HG03457 (cell line): ENCODE data around the gene TCHP.
"Not testable (repeated sequence)": the region's sequence is repeated elsewhere in the genome, so short reads cannot be mapped to it uniquely, and the experiment has no call there.

Source experiments
- ATAC-seq: cut with Tn5 transposase; IDR thresholded peaks from one replicate; pipeline ENCODE4 v1.9.1; 2021; ENCODE audit warnings: moderate number of reproducible peaks; ENCODE audit not compliant: unreplicated experiment

The TCHP gene

GRCh38 chr12:109878749-109879148 is 21.3 kb upstream of the TCHP start:
- ATAC-seq = no peak

GRCh38 chr12:109879351-109880042 is 20.6 kb upstream of the TCHP start:
- no peak for ATAC-seq

GRCh38 chr12:109880043-109880931 is 19.8 kb upstream of the TCHP start, which contains the start of gene GLTP:
TSS of gene GLTP (minus strand) at chr12:109880541. CDS start at chr12:109880374, 167 bp downstream.
- peak; percentile 87 for ATAC-seq

- no peak for ATAC-seq
Observed at GRCh38 chr12:109880938-109881337, 19.1 kb upstream of the TCHP start.

GRCh38 chr12:109881752-109882151 is 18.3 kb upstream of the TCHP start:
- no peak for ATAC-seq

- ATAC-seq = no peak
Observed at GRCh38 chr12:109883461-109883860, 16.6 kb upstream of the TCHP start.

GRCh38 chr12:109885616-109886015 is 14.5 kb upstream of the TCHP start:
- no peak for ATAC-seq

- ATAC-seq = no peak
Observed at GRCh38 chr12:109888179-109889020, 11.7 kb upstream of the TCHP start.

- ATAC-seq = no peak
Observed at GRCh38 chr12:109890620-109891170, 9.4 kb upstream of the TCHP start.

- ATAC-seq = not testable (repeated sequence)
Observed at GRCh38 chr12:109891731-109892130, 8.3 kb upstream of the TCHP start.

- ATAC-seq = no peak
Observed at GRCh38 chr12:109892165-109892715, 7.8 kb upstream of the TCHP start.

GRCh38 chr12:109892748-109893147 is 7.3 kb upstream of the TCHP start:
- peak; percentile 56 for ATAC-seq

GRCh38 chr12:109893261-109893995 is 6.6 kb upstream of the TCHP start:
- ATAC-seq = no peak

GRCh38 chr12:109894939-109895338 is 5.1 kb upstream of the TCHP start:
- ATAC-seq = no peak

GRCh38 chr12:109896188-109896587 is 3.9 kb upstream of the TCHP start:
- ATAC-seq = no peak

- ATAC-seq = no peak
Observed at GRCh38 chr12:109897029-109897428, 3.0 kb upstream of the TCHP start.

- ATAC-seq = not testable (repeated sequence)
Observed at GRCh38 chr12:109899345-109899744, 729 bp upstream of the TCHP start.

GRCh38 chr12:109900752-109901580 is 892 bp downstream of the TCHP start:
- ATAC-seq = no peak

GRCh38 chr12:109902891-109903418 is 2.9 kb downstream of the TCHP start:
- ATAC-seq = no peak
